Lower lobe of right lung (tissue), 2 donors: ENCODE measurements around the gene COA1. TPM values are rescaled to one million over a fixed set of nuclear protein-coding genes. Genes with fewer than 3 reads are reported as not detected.

Experiments used
- ATAC-seq, 2 donors: fragments of 200-7000 bp; cut with Tn5 transposase; one replicate each; pipeline ENCODE4 v1.9.1; 2020 to 2022; ENCODE audit warnings: mild to moderate bottlenecking in 2 of 2, moderate library complexity in 2 of 2
- DNase-seq: peaks from one replicate; pipeline ENCODE4 v3.0.0-alpha.2; 2020
- H3K27ac ChIP-seq: fragments of 200-600 bp; one replicate; pipeline ENCODE4 v1.8.0; 2022
- H3K27me3 ChIP-seq: fragments of 200-600 bp; one replicate; pipeline ENCODE4 v1.8.0; 2022; ENCODE audit warnings: low read depth
- H3K36me3 ChIP-seq: fragments of 200-600 bp; one replicate; pipeline ENCODE4 v1.8.0; 2022; ENCODE audit warnings: mild to moderate bottlenecking
- H3K4me1 ChIP-seq: fragments of 200-600 bp; one replicate; pipeline ENCODE4 v1.8.0; 2022
- H3K4me3 ChIP-seq: fragments of 200-600 bp; one replicate; pipeline ENCODE4 v1.8.0; 2022; ENCODE audit warnings: mild to moderate bottlenecking
- H3K9me3 ChIP-seq: fragments of 200-600 bp; one replicate; pipeline ENCODE4 v1.8.0; 2022
- intact Hi-C: fragments of 100-400 bp; cut with DNase I; formaldehyde crosslinking; loops from one replicate; pipeline ENCODE4 v1.11.0; 2022
- total RNA-seq: library from RNA; stranded (reverse); fragmentation: NEBNext Ultra II Directional; extraction: Animal tissue kit (Norgen Biotek cat#: 25700); gene quantifications from one replicate; pipeline ENCODE4 v1.2.1, GENCODE V29; 2021
- TF ChIP-seq, protein P1 (sequence below): fragments of 200-600 bp; IDR thresholded peaks from one replicate; pipeline ENCODE4 v1.8.0; 2022; ENCODE audit warnings: antibody characterized with exemption, mild to moderate bottlenecking
- donor health status: DM: no; HTN: yes; CAD: no; lungs with severe emphysema.

Gene COA1
- total RNA-seq, 1 donor from 2014 or later: 43.3 TPM

DNA sequence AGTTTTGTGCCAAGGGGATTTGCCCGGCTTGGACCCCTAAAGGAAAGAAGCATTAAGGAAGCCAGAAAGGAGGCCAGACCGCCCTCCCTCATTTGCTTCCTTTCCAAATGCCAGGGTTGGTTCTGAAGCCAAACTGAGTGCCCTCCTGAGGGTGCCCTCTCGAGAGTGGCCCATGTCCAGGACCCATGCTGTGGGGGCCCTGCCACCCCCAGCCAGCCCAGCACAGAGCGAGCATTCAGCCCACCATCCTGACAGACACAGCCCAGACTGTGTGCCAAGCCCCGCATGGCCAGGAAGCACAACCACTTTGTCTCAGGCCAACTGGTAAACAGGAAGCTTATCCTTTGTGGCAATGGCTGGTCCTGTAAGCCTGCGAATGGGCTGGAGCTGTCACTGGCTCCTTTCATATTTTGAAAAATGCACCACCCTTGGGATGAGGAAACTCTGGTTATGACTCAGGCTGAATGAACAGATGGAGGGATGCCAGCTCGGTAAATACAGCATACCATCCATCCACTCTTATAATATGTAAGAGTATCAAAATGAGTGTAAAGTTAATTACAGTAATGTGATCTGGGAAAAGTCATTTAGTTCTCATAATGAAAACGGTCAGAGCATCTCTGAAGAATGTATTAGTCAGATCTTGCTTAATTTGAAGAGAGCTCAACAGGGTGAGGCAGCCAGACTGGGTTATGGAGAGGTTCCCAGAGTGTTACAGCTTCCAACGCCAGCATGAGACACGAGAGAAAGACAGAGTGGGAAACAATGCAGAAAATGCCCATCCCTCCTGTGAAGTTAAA lies 81.5 kb downstream of the COA1 start:
- Histone ChIP-seq H3K9me3 (no peaks in the 10 kb centered on the region), H3K27ac (peak overlapping the region; percentile 87), H3K4me1 (peaks cover 66% of the 10 kb centered on the region), H3K27me3 (no peaks in the 10 kb centered on the region), H3K4me3 (peak overlapping the region; percentile 13), H3K36me3 (peaks cover 15% of the 10 kb centered on the region)
- TF ChIP-seq, protein P1, sequence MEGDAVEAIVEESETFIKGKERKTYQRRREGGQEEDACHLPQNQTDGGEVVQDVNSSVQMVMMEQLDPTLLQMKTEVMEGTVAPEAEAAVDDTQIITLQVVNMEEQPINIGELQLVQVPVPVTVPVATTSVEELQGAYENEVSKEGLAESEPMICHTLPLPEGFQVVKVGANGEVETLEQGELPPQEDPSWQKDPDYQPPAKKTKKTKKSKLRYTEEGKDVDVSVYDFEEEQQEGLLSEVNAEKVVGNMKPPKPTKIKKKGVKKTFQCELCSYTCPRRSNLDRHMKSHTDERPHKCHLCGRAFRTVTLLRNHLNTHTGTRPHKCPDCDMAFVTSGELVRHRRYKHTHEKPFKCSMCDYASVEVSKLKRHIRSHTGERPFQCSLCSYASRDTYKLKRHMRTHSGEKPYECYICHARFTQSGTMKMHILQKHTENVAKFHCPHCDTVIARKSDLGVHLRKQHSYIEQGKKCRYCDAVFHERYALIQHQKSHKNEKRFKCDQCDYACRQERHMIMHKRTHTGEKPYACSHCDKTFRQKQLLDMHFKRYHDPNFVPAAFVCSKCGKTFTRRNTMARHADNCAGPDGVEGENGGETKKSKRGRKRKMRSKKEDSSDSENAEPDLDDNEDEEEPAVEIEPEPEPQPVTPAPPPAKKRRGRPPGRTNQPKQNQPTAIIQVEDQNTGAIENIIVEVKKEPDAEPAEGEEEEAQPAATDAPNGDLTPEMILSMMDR: no peak
- ATAC-seq: peak; percentile 80 to 85
- DNase-seq: peak; percentile 62
- intact Hi-C loops: no loop called here

DNA sequence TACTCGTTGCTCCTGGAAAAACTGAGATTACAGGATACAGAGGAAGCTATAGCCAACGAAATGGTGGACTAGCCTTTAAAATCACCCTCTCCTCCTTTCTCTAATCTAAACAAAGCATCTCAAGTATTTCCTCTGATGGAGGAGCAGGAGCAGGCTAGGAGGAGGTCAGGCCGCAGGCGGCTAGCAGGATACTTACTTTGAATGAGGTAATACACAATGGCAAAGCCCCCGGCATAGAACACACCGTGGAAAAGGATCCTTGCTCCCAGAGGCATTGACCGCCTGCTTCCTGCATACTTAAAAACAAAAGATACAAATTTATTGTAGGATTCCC lies 82.0 kb downstream of the COA1 start:
- ATAC-seq (peak in 1 of 2 donors; percentile 36), DNase-seq (no peak)
- TF ChIP-seq, protein P1: no peak
- H3K4me1 ChIP-seq: peaks cover 66% of the 10 kb centered on the region
- peak overlapping the region; percentile 87 for H3K27ac ChIP-seq
- no peaks in the 10 kb centered on the region for H3K27me3 ChIP-seq
- H3K36me3 ChIP-seq: peaks cover 16% of the 10 kb centered on the region
- intact Hi-C loops: no loop called here
- peak overlapping the region; percentile 13 for H3K4me3 ChIP-seq
- H3K9me3 ChIP-seq: no peaks in the 10 kb centered on the region

DNA sequence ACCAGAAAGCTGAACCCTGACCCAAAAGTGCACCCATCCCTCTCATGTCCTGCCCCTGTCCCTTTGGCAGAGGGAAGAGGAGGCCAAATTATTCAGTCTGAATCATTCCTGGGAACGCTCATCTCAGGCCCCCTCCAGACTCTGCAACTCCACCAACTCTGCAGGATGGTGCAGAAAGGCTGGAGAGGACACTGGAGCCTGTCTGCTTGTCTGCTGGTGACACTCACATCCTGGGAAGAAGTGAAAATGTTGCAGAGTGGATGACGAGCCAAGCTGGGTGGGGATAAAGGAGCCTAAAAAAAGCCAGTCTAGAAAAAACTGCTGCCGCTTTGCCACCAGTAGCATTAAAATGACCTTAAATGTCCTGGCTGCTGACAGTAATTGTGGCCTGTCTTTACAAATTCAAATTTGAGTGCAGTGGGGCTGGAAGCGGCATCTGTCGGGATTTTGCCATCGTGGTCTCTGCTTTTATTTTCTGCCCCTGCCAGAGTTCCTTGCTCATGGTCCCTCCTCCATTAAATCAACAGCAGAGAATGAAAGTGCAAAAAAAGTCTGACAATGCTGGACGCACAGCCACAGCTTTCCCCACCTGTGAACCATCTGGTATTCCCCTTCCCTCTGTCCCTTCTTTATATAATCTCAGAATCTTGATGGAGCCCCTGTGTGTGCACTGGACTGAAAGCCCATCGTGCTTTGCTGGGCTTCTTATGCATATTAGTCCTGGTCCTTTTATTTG lies 82.6 kb downstream of the COA1 start:
- ATAC-seq (no peak), DNase-seq (no peak)
- H3K36me3 ChIP-seq: peaks cover 16% of the 10 kb centered on the region
- TF ChIP-seq, protein P1: no peak
- H3K4me3 ChIP-seq: no peak overlapping the region
- intact Hi-C loops: no loop called here
- no peaks in the 10 kb centered on the region for H3K9me3 ChIP-seq
- H3K4me1 ChIP-seq: peaks cover 63% of the 10 kb centered on the region
- H3K27me3 ChIP-seq: no peaks in the 10 kb centered on the region
- peak overlapping the region; percentile 87 for H3K27ac ChIP-seq

DNA sequence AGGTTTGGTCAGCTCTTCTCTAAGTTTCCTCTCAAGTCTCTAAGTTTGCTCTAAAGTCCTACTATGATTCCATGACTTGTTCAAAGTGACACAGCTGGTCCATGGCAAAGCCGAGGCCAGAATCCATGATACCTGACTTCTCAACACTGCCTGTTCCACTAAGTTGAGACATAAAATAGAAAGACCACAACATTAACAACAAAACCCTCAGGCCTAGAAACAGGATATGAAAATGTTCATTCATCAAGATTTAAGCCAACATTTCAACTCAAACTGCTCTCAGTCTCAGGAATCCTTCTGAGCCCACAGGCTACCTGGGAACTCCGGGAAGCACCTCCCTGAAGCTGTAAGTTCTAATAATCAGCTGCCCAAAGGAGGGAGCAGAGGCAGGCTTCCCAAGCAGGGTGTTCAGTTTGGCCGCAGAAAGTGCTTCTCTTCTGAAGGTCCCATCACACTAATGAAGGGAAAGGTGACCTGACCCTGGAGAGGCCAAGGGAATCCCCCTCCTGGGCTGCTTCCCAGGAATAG lies 83.6 kb downstream of the COA1 start:
- Histone ChIP-seq H3K4me3 (no peak overlapping the region), H3K9me3 (no peaks in the 10 kb centered on the region), H3K36me3 (peaks cover 16% of the 10 kb centered on the region), H3K27ac (peak overlapping the region; percentile 87), H3K4me1 (peaks cover 58% of the 10 kb centered on the region), H3K27me3 (no peaks in the 10 kb centered on the region)
- TF ChIP-seq, protein P1: no peak
- intact Hi-C loops: no loop called here
- ATAC-seq (no peak), DNase-seq (no peak)

DNA sequence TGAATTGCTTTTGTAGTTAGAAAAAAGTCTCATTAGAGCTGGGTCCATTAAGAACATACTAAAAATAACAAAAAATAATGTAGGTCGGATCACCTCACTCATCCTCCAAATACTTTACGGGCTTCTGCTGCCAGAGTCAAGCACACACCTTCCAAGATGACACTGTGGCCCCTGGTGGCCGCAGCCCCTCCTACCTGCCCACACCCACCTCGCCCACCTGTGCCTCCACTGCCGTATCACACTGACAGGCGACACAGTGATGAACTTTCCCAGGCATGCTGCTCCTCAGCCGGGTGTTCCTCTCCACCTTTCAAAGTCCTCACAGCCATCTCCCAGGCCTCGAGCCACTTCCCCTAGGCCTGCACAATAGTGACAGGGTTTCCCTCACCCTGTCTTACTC lies 85.5 kb downstream of the COA1 start:
- ATAC-seq: no peak
- Histone ChIP-seq H3K4me1 (peaks cover 56% of the 10 kb centered on the region), H3K27me3 (no peaks in the 10 kb centered on the region), H3K4me3 (no peak overlapping the region), H3K27ac (no peak overlapping the region), H3K9me3 (no peaks in the 10 kb centered on the region), H3K36me3 (peaks cover 27% of the 10 kb centered on the region)
- TF ChIP-seq, protein P1: no peak
- no peak for DNase-seq
- intact Hi-C loops: no loop called here
